GM21825 (cell line): ENCODE data around the gene LDLRAD3.
"Not testable (repeated sequence)": the region's sequence is repeated elsewhere in the genome, so short reads cannot be mapped to it uniquely, and the experiment has no call there.

Experiments
- ATAC-seq: cut with Tn5 transposase; IDR thresholded peaks from one replicate; pipeline ENCODE4 v1.9.1; 2021; ENCODE audit warnings: mild to moderate bottlenecking, moderate library complexity; ENCODE audit not compliant: unreplicated experiment

The LDLRAD3 gene

GRCh38 chr11:35986947-35987346 is 43.1 kb downstream of the LDLRAD3 start:
- no peak for ATAC-seq

GRCh38 chr11:35990170-35990569 is 46.3 kb downstream of the LDLRAD3 start:
- ATAC-seq: no peak

GRCh38 chr11:35990816-35991215 is 47.0 kb downstream of the LDLRAD3 start:
- no peak for ATAC-seq

GRCh38 chr11:35992548-35992947 is 48.7 kb downstream of the LDLRAD3 start:
- no peak for ATAC-seq

- ATAC-seq: no peak
Observed at GRCh38 chr11:35994421-35994820, 50.6 kb downstream of the LDLRAD3 start.

- no peak for ATAC-seq
Observed at GRCh38 chr11:35995681-35996271, 51.9 kb downstream of the LDLRAD3 start.

GRCh38 chr11:35997902-35998520 is 54.1 kb downstream of the LDLRAD3 start:
- no peak for ATAC-seq

GRCh38 chr11:35998634-35999033 is 54.8 kb downstream of the LDLRAD3 start:
- no peak for ATAC-seq

- no peak for ATAC-seq
Observed at GRCh38 chr11:36000616-36001190, 56.8 kb downstream of the LDLRAD3 start.

- ATAC-seq: no peak
Observed at GRCh38 chr11:36002196-36002595, 58.3 kb downstream of the LDLRAD3 start.

GRCh38 chr11:36002796-36003195 is 58.9 kb downstream of the LDLRAD3 start:
- ATAC-seq: no peak

GRCh38 chr11:36006556-36006955 is 62.7 kb downstream of the LDLRAD3 start:
- ATAC-seq: no peak

- ATAC-seq: no peak
Observed at GRCh38 chr11:36007127-36007655, 63.3 kb downstream of the LDLRAD3 start.

GRCh38 chr11:36008584-36008983 is 64.7 kb downstream of the LDLRAD3 start:
- ATAC-seq: no peak

- ATAC-seq: no peak
Observed at GRCh38 chr11:36009473-36009872, 65.6 kb downstream of the LDLRAD3 start.

GRCh38 chr11:36010010-36010740 is 66.3 kb downstream of the LDLRAD3 start:
- ATAC-seq: no peak

GRCh38 chr11:36011574-36011973 is 67.7 kb downstream of the LDLRAD3 start:
- ATAC-seq: no peak

GRCh38 chr11:36012455-36012854 is 68.6 kb downstream of the LDLRAD3 start:
- ATAC-seq: no peak

GRCh38 chr11:36012979-36013378 is 69.1 kb downstream of the LDLRAD3 start:
- ATAC-seq: no peak

- ATAC-seq: not testable (repeated sequence)
Observed at GRCh38 chr11:36013446-36013845, 69.6 kb downstream of the LDLRAD3 start.
